HepG2 (cell line): ENCODE results near the gene DNAJC11. TPM values are rescaled to one million over a fixed set of nuclear protein-coding genes. Genes with fewer than 3 reads are reported as not detected.

Source experiments
- ATAC-seq: fragments of 200-7000 bp; cut with Tn5 transposase; 3 replicates; pipeline ENCODE4 v1.9.1; 2020; ENCODE audit warnings: mild to moderate bottlenecking, moderate library complexity
- BruUV-seq: library from RNA; stranded (reverse); fragments of 400-500 nt; replicated peaks from 2 replicates; lab custom pipeline; 2021; lab: Mats Ljungman, UMichigan
- CTCF ChIA-PET: fragments of 300-600 bp; formaldehyde crosslinking; extraction: SDS; loops from one replicate; lab custom pipeline; 2021; ENCODE audit warnings: low total read pairs, inconsistent platforms, low intra/inter-chr PET ratio; lab: Yijun Ruan, JAX
- POLR2A ChIA-PET: fragments of 350-600 bp; sonication (Branson Sonifier 250); formaldehyde crosslinking; loops from one replicate; lab custom pipeline; 2020; ENCODE audit warnings: antibody characterized with exemption, inconsistent platforms; lab: Yijun Ruan, JAX
- DNase-seq: peaks from one replicate; pipeline ENCODE4 v3.0.0-alpha.2; 2015; ENCODE audit warnings: low spot score
- FAIRE-seq: peaks from 3 replicates; lab custom pipeline; 2011; peaks lifted over from hg19 to GRCh38; lab: Jason Lieb, UNC
- H2AFZ ChIP-seq: one replicate; pipeline ENCODE4 v1.6.1; 2011; ENCODE audit warnings: low read length, inconsistent platforms
- H3K27ac ChIP-seq: fragments of 300-600 bp; 3 replicates; pipeline ENCODE4 v1.8.0; 2011; ENCODE audit warnings: mixed run types, mild to moderate bottlenecking, mixed read lengths, low read length, inconsistent platforms; ENCODE audit not compliant: insufficient read depth; ENCODE audit errors: extremely low read length
- H3K27me3 ChIP-seq, 2 experiments: fragments of 200-600 bp in 1 of 2; 2 replicates in 1 of 2; 3 replicates in 1 of 2; pipeline versions ENCODE4 v1.6.0 to v1.8.0; 2011; ENCODE audit warnings: low read length in 2 of 2, mild to moderate bottlenecking in 2 of 2, moderate library complexity in 2 of 2, inconsistent platforms in 1 of 2; ENCODE audit not compliant: insufficient read depth in 2 of 2, control insufficient read depth in 1 of 2
- H3K36me3 ChIP-seq, 2 experiments: fragments of 200-600 bp in 1 of 2; replicated peaks in 1 of 2; 2 replicates in 1 of 2; 3 replicates in 1 of 2; pipeline versions ENCODE4 v1.5.1 to v1.8.0; 2011; ENCODE audit warnings: low read length in 2 of 2, inconsistent platforms in 1 of 2; ENCODE audit not compliant: insufficient read depth in 2 of 2, control insufficient read depth in 1 of 2
- H3K4me1 ChIP-seq: 2 replicates; pipeline ENCODE4 v1.5.1; 2012; ENCODE audit warnings: low read length, inconsistent platforms; ENCODE audit not compliant: insufficient read depth
- H3K4me2 ChIP-seq: 2 replicates; pipeline ENCODE4 v1.6.0; 2011; ENCODE audit warnings: low read depth, low read length, inconsistent platforms
- H3K4me3 ChIP-seq, 3 experiments: fragments of 200-600 bp in 1 of 3; sonication (generic), shearing (Covaris generic) in 1 of 3; replicated peaks in 1 of 3; 2 replicates each; pipeline ENCODE4 v1.5.1; 2011 to 2016; ENCODE audit warnings: low read length in 3 of 3, inconsistent platforms in 2 of 3, low read depth in 2 of 3, mild to moderate bottlenecking in 2 of 3, control low read depth in 1 of 3, mixed read lengths in 1 of 3; ENCODE audit not compliant: insufficient read depth in 1 of 3
- H3K79me2 ChIP-seq: one replicate; pipeline ENCODE4 v1.6.1; 2011; ENCODE audit warnings: low read length, inconsistent platforms; ENCODE audit not compliant: insufficient read depth
- H3K9ac ChIP-seq: 2 replicates; pipeline ENCODE4 v1.6.0; 2011; ENCODE audit warnings: mild to moderate bottlenecking, low read depth, low read length, inconsistent platforms; ENCODE audit not compliant: insufficient read depth
- H3K9me3 ChIP-seq: 2 replicates; pipeline ENCODE4 v1.5.1; 2012; ENCODE audit warnings: mild to moderate bottlenecking, low read length
- H4K20me1 ChIP-seq: 2 replicates; pipeline ENCODE4 v1.6.0; 2011; ENCODE audit warnings: inconsistent platforms, mild to moderate bottlenecking, low read length, moderate library complexity; ENCODE audit not compliant: insufficient read depth
- TEF ChIP-seq: sonication (generic); formaldehyde crosslinking; IDR thresholded peaks from 2 replicates; pipeline ENCODE4 v1.5.0; 2020; ENCODE audit warnings: missing genetic modification reagents
- UBTF ChIP-seq: sonication (generic); formaldehyde crosslinking; IDR thresholded peaks from 2 replicates; pipeline ENCODE4 v1.4.0; 2020; ENCODE audit warnings: mild to moderate bottlenecking, missing genetic modification reagents
- ZNF496 ChIP-seq: sonication (generic); formaldehyde crosslinking; IDR thresholded peaks from 2 replicates; pipeline ENCODE4 v1.8.1; 2023; ENCODE audit warnings: mild to moderate bottlenecking, moderate library complexity, missing genetic modification reagents; ENCODE audit not compliant: insufficient replicate concordance
- ZNF879 ChIP-seq: sonication (generic); formaldehyde crosslinking; IDR thresholded peaks from 2 replicates; pipeline ENCODE4 v1.8.1; 2023; ENCODE audit warnings: missing genetic modification reagents
- WGBS: methylation state at CpG from one replicate; pipeline ENCODE4 v1.1.6; 2017; ENCODE audit warnings: low lambda C conversion rate; 5-methylcytosine and 5-hydroxymethylcytosine counted together
- in situ Hi-C: cut with HindIII; loops from 2 replicates; pipeline ENCODE4 v1.10.0; 2017; ENCODE audit warnings: low pct_unique_long_range_greater_than_20kb; ENCODE audit not compliant: extremely low pct_ligation_motif_present
- intact Hi-C: fragments of 100-400 bp; cut with micrococcal nuclease; formaldehyde crosslinking; loops from one replicate; pipeline ENCODE4 v1.10.0; 2022; ENCODE audit not compliant: unreplicated experiment
- polyA plus RNA-seq, 8 experiments: library from polyadenylated mRNA; depleted of rRNA in 3 of 8; stranded (reverse) in 7 of 8; unstranded in 1 of 8; fragments of >200 nt; fragmentation: Illumina TruSeq in 4 of 8; extraction: Trizol in 4 of 8; gene quantifications; 2 replicates each; pipeline versions ENCODE4 v1.2.1 to v1.2.3, GENCODE V29; 2011 to 2016; ENCODE audit warnings: low read depth in 4 of 8, missing spikeins in 1 of 8, mixed read lengths in 1 of 8; ENCODE audit not compliant: insufficient read depth in 1 of 8
- total RNA-seq, 5 experiments: library from RNA; depleted of rRNA; stranded (reverse); fragments of >200 nt; fragmentation: Illumina TruSeq; extraction: Trizol; gene quantifications; 2 replicates each; pipeline ENCODE4 v1.2.3, GENCODE V29; 2016; ENCODE audit warnings: low read depth in 1 of 5
- TF ChIP-seq, protein P1 (sequence below): sonication (generic); formaldehyde crosslinking; IDR thresholded peaks from 2 replicates; pipeline ENCODE4 v1.4.0; 2020; ENCODE audit warnings: missing genetic modification reagents

The DNAJC11 gene
- total and polyA plus RNA-seq, 2 of the 13 experiments (the other 11 are each of a cell fraction or from before 2014, with no cell fraction given) = 25.1 to 47.6 TPM

- DNase-seq (no peak), ATAC-seq (no peak), FAIRE-seq (no peak)
- intact Hi-C loops = no loop called here
- no peak overlapping the region for H3K27ac ChIP-seq
- POLR2A ChIA-PET = no interaction called here
- peaks cover 2 to 15% of the 10 kb centered on the region in 2 experiments; a peak in 3 of 5 replicates for H3K36me3 ChIP-seq
- in situ Hi-C loops = no loop called here
- no peak overlapping the region for H3K9ac ChIP-seq
- 96% methylated on average over 1 of the region's 1 CpG for WGBS
- H3K4me3 ChIP-seq = no peak overlapping the region
- H3K4me2 ChIP-seq = no peak overlapping the region
- CTCF ChIA-PET = no interaction called here
- no peaks in the 10 kb centered on the region for H3K9me3 ChIP-seq
- H4K20me1 ChIP-seq = no peaks in the 10 kb centered on the region; the same call in 1 of the 2 replicates
- peaks cover 54% of the 10 kb centered on the region for H3K79me2 ChIP-seq
- TF ChIP-seq ZNF879 (no peak), ZNF496 (CRISPR knock-in tag) (no peak), UBTF (no peak), TEF (CRISPR knock-in tag) (no peak)
- TF ChIP-seq, protein P1, sequence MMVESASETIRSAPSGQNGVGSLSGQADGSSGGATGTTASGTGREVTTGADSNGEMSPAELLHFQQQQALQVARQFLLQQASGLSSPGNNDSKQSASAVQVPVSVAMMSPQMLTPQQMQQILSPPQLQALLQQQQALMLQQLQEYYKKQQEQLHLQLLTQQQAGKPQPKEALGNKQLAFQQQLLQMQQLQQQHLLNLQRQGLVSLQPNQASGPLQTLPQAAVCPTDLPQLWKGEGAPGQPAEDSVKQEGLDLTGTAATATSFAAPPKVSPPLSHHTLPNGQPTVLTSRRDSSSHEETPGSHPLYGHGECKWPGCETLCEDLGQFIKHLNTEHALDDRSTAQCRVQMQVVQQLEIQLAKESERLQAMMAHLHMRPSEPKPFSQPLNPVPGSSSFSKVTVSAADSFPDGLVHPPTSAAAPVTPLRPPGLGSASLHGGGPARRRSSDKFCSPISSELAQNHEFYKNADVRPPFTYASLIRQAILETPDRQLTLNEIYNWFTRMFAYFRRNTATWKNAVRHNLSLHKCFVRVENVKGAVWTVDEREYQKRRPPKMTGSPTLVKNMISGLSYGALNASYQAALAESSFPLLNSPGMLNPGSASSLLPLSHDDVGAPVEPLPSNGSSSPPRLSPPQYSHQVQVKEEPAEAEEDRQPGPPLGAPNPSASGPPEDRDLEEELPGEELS (CRISPR knock-in tag) = no peak
- H3K27me3 ChIP-seq = no peaks in the 10 kb centered on the region
- no peak overlapping the region for H2AFZ ChIP-seq
- peaks cover 12% of the 10 kb centered on the region for H3K4me1 ChIP-seq
- BruUV-seq = no TSS peak
Observed at GRCh38 chr1:6688001-6688400, 13.6 kb downstream of the DNAJC11 start.
